HCT116 (cell line): ENCODE data around the gene PNLDC1.

Source experiments
- CBX3 ChIP-seq: IDR thresholded peaks from 2 replicates; pipeline ENCODE4 v1.6.1; 2012; ENCODE audit warnings: low read depth
- EGR1 ChIP-seq: IDR thresholded peaks from 2 replicates; pipeline ENCODE4 v1.6.1; 2012; ENCODE audit warnings: low read depth
- EZH2phosphoT487 ChIP-seq: fragments of 200-600 bp; IDR thresholded peaks from 2 replicates; pipeline ENCODE4 v1.6.1; 2018; ENCODE audit warnings: antibody characterized with exemption, borderline replicate concordance
- RAD21 ChIP-seq: IDR thresholded peaks from 2 replicates; pipeline ENCODE4 v1.6.1; 2012; ENCODE audit warnings: low read depth, mild to moderate bottlenecking
- TCF7L2 ChIP-seq: IDR thresholded peaks from 2 replicates; pipeline ENCODE4 v1.7.0; 2011; ENCODE audit warnings: borderline replicate concordance, inconsistent platforms; ENCODE audit not compliant: insufficient read depth, insufficient read length; ENCODE audit errors: extremely low read depth
- TF ChIP-seq, protein P1 (sequence below), 3 experiments: fragments of 200-600 bp in 1 of 3; sonication (generic) in 1 of 3; IDR thresholded peaks in 2 of 3; conservative IDR thresholded peaks in 1 of 3; 2 replicates each; pipeline ENCODE4 v1.5.1; 2012 to 2017; ENCODE audit warnings: low read depth in 2 of 3, low read length in 2 of 3, antibody characterized with exemption in 1 of 3, borderline replicate concordance in 1 of 3, control low read depth in 1 of 3, mild to moderate bottlenecking in 1 of 3, mixed read lengths in 1 of 3, mixed run types in 1 of 3, moderate library complexity in 1 of 3; ENCODE audit not compliant: insufficient read depth in 1 of 3
- TF ChIP-seq, protein P2 (sequence below): IDR thresholded peaks from 2 replicates; pipeline ENCODE4 v1.6.1; 2011; ENCODE audit warnings: mild to moderate bottlenecking, low read length, moderate library complexity; ENCODE audit not compliant: insufficient replicate concordance; ENCODE audit errors: extremely low read depth

DNA sequence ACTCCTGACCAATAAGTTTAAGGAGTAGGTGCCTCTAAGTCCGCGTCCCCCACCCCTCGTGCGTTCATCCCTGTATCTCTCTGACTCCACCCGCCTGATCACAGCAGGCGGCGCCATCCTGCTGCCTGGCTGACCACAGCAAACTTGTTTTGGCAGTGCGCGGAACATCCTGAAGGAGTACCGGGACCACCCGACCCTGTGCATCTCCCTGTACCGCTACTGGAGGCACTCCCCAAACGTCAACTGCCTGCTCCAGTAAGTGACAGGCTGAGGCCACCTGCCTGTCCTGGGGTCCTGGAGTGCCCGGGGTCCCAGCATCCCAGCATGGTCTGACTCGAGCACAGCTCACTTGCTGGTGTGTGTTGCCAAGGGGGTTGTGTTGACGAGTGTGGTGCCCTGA is 19.0 kb downstream of the PNLDC1 start:
- TF ChIP-seq RAD21 (no peak), EZH2phosphoT487 (no peak), CBX3 (no peak), TCF7L2 (no peak), EGR1 (no peak)
- TF ChIP-seq, protein P1, sequence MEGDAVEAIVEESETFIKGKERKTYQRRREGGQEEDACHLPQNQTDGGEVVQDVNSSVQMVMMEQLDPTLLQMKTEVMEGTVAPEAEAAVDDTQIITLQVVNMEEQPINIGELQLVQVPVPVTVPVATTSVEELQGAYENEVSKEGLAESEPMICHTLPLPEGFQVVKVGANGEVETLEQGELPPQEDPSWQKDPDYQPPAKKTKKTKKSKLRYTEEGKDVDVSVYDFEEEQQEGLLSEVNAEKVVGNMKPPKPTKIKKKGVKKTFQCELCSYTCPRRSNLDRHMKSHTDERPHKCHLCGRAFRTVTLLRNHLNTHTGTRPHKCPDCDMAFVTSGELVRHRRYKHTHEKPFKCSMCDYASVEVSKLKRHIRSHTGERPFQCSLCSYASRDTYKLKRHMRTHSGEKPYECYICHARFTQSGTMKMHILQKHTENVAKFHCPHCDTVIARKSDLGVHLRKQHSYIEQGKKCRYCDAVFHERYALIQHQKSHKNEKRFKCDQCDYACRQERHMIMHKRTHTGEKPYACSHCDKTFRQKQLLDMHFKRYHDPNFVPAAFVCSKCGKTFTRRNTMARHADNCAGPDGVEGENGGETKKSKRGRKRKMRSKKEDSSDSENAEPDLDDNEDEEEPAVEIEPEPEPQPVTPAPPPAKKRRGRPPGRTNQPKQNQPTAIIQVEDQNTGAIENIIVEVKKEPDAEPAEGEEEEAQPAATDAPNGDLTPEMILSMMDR (IDR thresholded peaks at IDR 0.05 in 2 of 3, conservative IDR thresholded peaks at IDR 0.05 in 1 of 3; ENCODE audit: borderline replicate concordance in 1 of 3, insufficient read depth in 1 of 3, low read depth in 2 of 3, low read length in 2 of 3) = no peak
- TF ChIP-seq, protein P2, sequence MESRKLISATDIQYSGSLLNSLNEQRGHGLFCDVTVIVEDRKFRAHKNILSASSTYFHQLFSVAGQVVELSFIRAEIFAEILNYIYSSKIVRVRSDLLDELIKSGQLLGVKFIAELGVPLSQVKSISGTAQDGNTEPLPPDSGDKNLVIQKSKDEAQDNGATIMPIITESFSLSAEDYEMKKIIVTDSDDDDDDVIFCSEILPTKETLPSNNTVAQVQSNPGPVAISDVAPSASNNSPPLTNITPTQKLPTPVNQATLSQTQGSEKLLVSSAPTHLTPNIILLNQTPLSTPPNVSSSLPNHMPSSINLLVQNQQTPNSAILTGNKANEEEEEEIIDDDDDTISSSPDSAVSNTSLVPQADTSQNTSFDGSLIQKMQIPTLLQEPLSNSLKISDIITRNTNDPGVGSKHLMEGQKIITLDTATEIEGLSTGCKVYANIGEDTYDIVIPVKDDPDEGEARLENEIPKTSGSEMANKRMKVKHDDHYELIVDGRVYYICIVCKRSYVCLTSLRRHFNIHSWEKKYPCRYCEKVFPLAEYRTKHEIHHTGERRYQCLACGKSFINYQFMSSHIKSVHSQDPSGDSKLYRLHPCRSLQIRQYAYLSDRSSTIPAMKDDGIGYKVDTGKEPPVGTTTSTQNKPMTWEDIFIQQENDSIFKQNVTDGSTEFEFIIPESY = no peak
